GM10266 (cell line): ENCODE results near the gene MYCBPAP.

Experiments used
- DNase-seq: peaks from one replicate; pipeline ENCODE4 v3.0.0; 2012; ENCODE audit errors: extremely low spot score
- TF ChIP-seq, protein P1 (sequence below): IDR thresholded peaks from 2 replicates; pipeline ENCODE4 v1.5.1; 2012; ENCODE audit warnings: mild to moderate bottlenecking, low read depth; ENCODE audit not compliant: control insufficient read depth, insufficient read depth; ENCODE audit errors: missing control alignments

The MYCBPAP gene

GRCh38 chr17:50534979-50535326 lies 26.7 kb downstream of the MYCBPAP start:
- no peak for DNase-seq
- TF ChIP-seq, protein P1, sequence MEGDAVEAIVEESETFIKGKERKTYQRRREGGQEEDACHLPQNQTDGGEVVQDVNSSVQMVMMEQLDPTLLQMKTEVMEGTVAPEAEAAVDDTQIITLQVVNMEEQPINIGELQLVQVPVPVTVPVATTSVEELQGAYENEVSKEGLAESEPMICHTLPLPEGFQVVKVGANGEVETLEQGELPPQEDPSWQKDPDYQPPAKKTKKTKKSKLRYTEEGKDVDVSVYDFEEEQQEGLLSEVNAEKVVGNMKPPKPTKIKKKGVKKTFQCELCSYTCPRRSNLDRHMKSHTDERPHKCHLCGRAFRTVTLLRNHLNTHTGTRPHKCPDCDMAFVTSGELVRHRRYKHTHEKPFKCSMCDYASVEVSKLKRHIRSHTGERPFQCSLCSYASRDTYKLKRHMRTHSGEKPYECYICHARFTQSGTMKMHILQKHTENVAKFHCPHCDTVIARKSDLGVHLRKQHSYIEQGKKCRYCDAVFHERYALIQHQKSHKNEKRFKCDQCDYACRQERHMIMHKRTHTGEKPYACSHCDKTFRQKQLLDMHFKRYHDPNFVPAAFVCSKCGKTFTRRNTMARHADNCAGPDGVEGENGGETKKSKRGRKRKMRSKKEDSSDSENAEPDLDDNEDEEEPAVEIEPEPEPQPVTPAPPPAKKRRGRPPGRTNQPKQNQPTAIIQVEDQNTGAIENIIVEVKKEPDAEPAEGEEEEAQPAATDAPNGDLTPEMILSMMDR = no peak

DNA sequence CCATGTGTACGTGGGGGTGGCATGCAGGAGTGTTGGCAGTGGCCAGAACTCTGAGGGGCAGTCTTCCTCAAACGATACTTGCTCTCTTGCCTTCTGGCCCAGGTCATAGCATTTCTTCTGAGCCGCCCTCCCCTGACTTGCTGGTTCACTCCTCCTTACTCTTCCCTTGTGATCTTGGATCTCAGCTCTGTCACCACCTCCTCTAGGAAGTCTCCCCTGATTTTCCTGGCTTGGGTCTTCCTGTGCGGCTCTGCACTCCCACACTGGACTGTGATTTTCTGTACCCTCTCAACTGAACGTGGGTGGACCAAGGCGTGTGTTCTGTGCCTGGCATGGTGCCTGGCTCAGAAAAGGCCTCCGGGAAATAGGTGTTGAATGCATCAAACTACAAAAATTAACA lies 27.2 kb downstream of the MYCBPAP start:
- DNase-seq = no peak
- TF ChIP-seq, protein P1 = no peak

GRCh38 chr17:50536683-50537646 lies 28.7 kb downstream of the MYCBPAP start:
- TF ChIP-seq, protein P1 = no peak
- no peak for DNase-seq

DNA sequence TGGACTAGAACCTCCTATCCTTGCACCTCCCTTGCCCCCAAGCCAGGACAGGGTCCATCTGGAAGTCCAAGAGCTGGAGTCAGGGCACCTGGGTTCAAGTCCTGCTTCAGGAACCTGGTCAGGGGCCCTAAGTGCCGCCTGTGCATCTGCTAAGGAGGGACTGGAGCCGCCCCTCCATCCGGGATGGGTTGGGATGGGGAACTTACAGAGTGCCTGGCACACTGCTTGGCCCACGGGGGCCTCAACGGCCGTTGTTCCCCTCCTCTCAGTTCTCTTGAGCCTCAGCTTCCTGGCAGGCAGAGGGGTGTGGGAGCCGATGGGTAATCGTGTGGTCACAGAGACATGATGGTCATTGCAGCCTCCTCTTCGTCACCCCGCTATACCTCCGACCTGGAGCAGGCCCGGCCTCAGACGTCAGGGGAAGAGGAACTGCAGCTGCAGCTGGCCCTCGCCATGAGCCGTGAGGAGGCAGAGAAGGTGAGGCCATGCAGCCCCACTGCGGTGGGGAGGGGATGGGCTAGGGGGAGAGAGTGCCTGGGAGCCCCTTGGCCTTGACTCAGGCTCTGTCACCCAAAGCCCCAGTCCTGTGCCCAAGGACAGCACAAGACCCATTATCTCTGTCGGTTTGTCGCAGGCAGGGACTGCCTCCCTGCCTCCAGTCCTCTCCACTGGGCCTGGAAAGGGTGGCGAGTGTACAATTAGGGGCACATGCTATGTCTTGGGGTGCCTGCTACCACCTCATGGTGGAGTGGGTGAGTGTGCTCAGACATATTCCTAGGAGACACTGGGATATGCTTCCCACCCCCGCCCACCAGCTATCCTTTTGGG lies 29.7 kb downstream of the MYCBPAP start:
- DNase-seq = no peak
- TF ChIP-seq, protein P1 = no peak

- TF ChIP-seq, protein P1 = no peak
- no peak for DNase-seq
These were observed 30.5 kb downstream of the MYCBPAP start for GRCh38 chr17:50538549-50539410.

DNA sequence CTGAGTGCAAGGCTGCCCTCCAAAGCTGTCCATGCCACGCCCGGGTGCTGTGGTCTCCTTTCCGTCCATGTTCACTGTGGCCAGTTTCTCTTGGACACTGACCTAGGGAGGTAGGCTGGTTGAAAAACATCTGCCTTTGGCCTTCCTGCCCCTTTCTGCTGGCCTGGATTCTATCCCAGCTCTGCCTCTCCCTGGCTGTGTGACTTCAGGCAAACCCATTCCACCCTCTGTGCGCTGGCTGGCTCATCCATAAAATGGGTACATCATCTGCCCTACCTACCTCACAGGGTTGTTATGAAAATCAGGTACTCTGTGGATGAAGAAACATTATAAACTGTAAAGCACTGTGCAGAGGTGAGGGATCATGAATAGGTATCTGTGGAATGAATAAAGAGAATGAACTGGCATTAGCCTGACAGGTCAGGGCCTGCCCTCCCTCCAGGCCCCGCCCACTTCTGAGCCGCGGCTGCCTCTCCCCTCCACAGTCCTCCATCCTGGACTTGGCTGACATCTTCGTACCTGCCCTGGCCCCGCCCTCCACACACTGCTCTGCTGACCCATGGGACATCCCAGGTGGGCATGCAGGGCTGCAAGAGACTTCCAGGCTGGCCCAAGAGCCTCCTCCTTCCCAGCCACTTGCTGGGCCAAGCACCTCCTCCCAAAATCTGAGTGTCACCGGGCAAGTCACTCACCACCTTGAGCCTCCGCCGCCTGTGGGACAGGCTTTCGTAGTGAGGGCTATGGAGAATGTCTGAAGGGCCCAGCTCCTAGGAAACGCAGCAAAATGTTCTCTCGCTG lies 31.7 kb downstream of the MYCBPAP start:
- DNase-seq = no peak
- TF ChIP-seq, protein P1 = no peak
